Small intestine (tissue), 7 donors: ENCODE results near the gene SLC4A3. TPM values are rescaled to one million over a fixed set of nuclear protein-coding genes. Genes with fewer than 3 reads are reported as not detected.

ENCODE experiments used
- DNase-seq, 2 donors: peaks; one replicate each; pipeline versions ENCODE4 v3.0.0 to v3.0.0-alpha.2; 2013
- FAIRE-seq: peaks from 2 replicates; lab custom pipeline; 2012; peaks lifted over from hg19 to GRCh38; lab: Jason Lieb, UNC
- H3K27ac ChIP-seq, 3 donors: one replicate each; pipeline ENCODE4 v1.5.1; 2013; ENCODE audit warnings: low read length in 2 of 3, mild to moderate bottlenecking in 2 of 3, control low read depth in 1 of 3, inconsistent platforms in 1 of 3, low read depth in 1 of 3, moderate library complexity in 1 of 3
- H3K27me3 ChIP-seq, 3 donors: one replicate each; pipeline ENCODE4 v1.6.1; 2013; ENCODE audit warnings: low read length in 3 of 3, inconsistent platforms in 1 of 3; ENCODE audit not compliant: control insufficient read depth in 3 of 3, insufficient read depth in 3 of 3
- H3K36me3 ChIP-seq, 3 donors: one replicate each; pipeline ENCODE4 v1.6.1; 2013; ENCODE audit warnings: low read length in 3 of 3, inconsistent platforms in 1 of 3, low read depth in 1 of 3, mild to moderate bottlenecking in 1 of 3, moderate library complexity in 1 of 3; ENCODE audit not compliant: control insufficient read depth in 3 of 3, insufficient read depth in 2 of 3
- H3K4me1 ChIP-seq, 3 donors: one replicate each; pipeline ENCODE4 v1.6.1; 2013; ENCODE audit warnings: low read length in 2 of 3, inconsistent platforms in 1 of 3, low read depth in 1 of 3, mild to moderate bottlenecking in 1 of 3, moderate library complexity in 1 of 3; ENCODE audit not compliant: control insufficient read depth in 3 of 3, insufficient read depth in 2 of 3
- H3K4me3 ChIP-seq, 3 donors: one replicate each; pipeline ENCODE4 v1.5.1; 2013; ENCODE audit warnings: low read length in 3 of 3, control low read depth in 1 of 3, inconsistent platforms in 1 of 3, low read depth in 1 of 3, mild to moderate bottlenecking in 1 of 3, moderate library complexity in 1 of 3
- H3K9me3 ChIP-seq, 2 donors: one replicate each; pipeline ENCODE4 v1.6.1; 2013; ENCODE audit warnings: low read depth in 1 of 2, low read length in 1 of 2; ENCODE audit not compliant: control insufficient read depth in 2 of 2, insufficient read depth in 1 of 2
- WGBS, 3 donors: extraction: QIAGEN DNeasy Blood & Tissue Kit; methylation state at CpG; one replicate each; pipeline ENCODE4 v1.1.7; 2013; 5-methylcytosine and 5-hydroxymethylcytosine counted together
- polyA plus RNA-seq, 4 donors: library from polyadenylated mRNA; stranded (reverse) in 3 of 4; unstranded in 1 of 4; fragments of 200-250 nt in 3 of 4; fragments of 120-200 nt in 1 of 4; gene quantifications; one replicate each; pipeline versions ENCODE4 v1.2.1 to v1.2.3, GENCODE V29; 2013
- donor health status: healthy with polysubstance abuse.
- donor health status: control.
- donor health status: control.
- donor health status: Bipolar disorder and iron deficiency.
- donor health status: healthy.

The SLC4A3 gene
- polyA plus RNA-seq, 4 donors, result 1.0 to 2.2 (median 1.1) TPM; not detected in 1

- 81 to 89% (median 85%) methylated on average over 8 of the region's 8 CpGs for WGBS, 3 donors
- H3K4me1 ChIP-seq, result peaks cover 0 to 2% (median 0%) of the 10 kb centered on the region in 3 donors
- H3K36me3 ChIP-seq, result peaks cover 0 to 2% (median 0%) of the 10 kb centered on the region in 3 donors
- no peaks in the 10 kb centered on the region for H3K9me3 ChIP-seq
- H3K4me3 ChIP-seq, result no peak overlapping the region
- FAIRE-seq (no peak), DNase-seq (no peak)
- peaks cover 0 to 4% (median 0%) of the 10 kb centered on the region in 3 donors for H3K27me3 ChIP-seq
- no peak overlapping the region for H3K27ac ChIP-seq
These were observed 5.3 kb downstream of the SLC4A3 start for GRCh38 chr2:219632760-219633105.

DNA sequence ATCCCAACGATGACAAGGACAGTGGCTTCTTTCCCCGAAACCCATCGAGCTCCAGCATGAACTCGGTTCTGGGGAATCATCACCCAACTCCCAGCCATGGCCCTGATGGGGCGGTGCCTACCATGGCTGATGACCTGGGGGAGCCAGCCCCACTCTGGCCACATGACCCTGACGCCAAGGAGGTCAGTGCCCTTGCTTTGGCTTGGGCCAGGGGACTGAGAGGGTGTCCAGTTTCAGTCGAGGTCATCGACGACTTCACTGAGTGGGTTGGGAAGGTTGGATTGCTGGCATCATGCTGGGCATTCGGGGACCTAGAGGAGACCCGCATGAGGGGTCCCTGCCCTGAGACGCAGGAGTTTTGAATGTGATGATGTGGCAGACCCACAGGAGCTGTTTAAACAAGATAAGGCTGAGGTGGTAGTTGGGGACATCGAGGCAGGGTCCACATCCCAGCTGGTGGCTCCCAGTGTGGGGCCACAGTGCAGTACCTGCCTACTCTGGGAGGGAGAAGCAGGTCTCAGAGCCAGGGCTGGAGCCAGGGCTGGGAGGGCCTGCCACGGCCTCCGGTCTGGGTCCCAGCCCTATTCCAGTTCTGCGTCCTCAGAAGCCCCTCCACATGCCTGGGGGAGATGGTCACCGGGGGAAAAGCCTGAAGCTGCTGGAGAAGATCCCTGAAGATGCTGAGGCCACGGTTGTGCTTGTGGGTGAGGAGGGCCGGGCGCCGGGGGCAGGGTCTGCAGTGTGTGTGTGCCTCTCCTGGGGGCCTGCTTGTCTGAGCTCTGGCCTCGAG, 6.0 kb downstream of the SLC4A3 start:
- peaks cover 0 to 2% (median 0%) of the 10 kb centered on the region in 3 donors for H3K36me3 ChIP-seq
- no peaks in the 10 kb centered on the region for H3K4me1 ChIP-seq
- H3K9me3 ChIP-seq, result no peaks in the 10 kb centered on the region
- FAIRE-seq (no peak), DNase-seq (no peak)
- 84 to 86% (median 85%) methylated on average over 21 to 22 of the region's 22 CpGs for WGBS, 3 donors
- peaks cover 0 to 4% (median 0%) of the 10 kb centered on the region in 3 donors for H3K27me3 ChIP-seq
- H3K4me3 ChIP-seq, result no peak overlapping the region
- H3K27ac ChIP-seq, result no peak overlapping the region

DNA sequence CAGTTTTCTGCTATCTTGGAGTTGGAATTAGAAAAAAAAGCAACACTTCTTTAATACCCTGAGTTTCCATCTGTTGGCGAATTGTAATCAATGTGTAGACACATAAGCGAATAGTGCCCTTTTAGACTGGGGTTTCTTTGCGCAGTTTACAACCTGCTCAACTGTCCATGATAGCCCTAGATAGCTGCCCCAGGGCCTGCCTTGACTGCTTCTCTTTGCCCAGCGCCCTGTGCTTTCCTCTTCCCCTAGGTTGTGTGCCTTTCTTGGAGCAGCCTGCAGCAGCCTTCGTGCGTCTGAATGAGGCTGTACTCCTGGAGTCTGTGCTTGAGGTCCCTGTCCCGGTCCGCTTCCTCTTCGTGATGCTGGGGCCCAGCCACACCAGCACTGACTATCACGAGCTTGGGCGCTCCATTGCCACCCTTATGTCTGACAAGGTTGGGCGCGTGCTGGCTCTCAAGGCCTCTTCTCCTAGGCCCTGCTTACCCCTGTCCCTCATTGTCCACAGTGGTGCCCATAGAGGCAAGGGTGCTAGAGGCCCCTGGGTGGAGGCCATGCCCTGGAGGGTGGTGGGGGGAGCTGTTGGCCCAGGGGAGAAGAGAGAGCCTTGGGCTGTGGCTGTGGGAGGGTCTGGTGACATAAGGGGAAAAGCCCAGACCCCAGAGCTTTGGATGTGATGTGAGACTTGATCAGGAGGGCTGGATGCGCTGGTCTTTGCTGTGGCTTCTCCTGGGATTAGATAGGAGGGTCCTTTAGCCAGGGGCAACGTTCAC, 6.9 kb downstream of the SLC4A3 start:
- H3K27ac ChIP-seq, result no peak overlapping the region
- H3K4me1 ChIP-seq, result no peaks in the 10 kb centered on the region
- FAIRE-seq, result no peak
- H3K9me3 ChIP-seq, result no peaks in the 10 kb centered on the region
- H3K36me3 ChIP-seq, result peaks cover 0 to 2% (median 0%) of the 10 kb centered on the region in 3 donors
- H3K4me3 ChIP-seq, result no peak overlapping the region
- H3K27me3 ChIP-seq, result peaks cover 0 to under 1% (median 0%) of the 10 kb centered on the region in 3 donors
- no peak for DNase-seq
- WGBS, 3 donors, result 80 to 87% (median 84%) methylated on average over 15 of the region's 15 CpGs

GRCh38 chr2:219634951-219635751, 7.7 kb downstream of the SLC4A3 start:
- Histone ChIP-seq H3K27ac (no peak overlapping the region), H3K27me3 (no peaks in the 10 kb centered on the region), H3K4me3 (no peak overlapping the region), H3K9me3 (no peaks in the 10 kb centered on the region), H3K4me1 (no peaks in the 10 kb centered on the region), H3K36me3 (peaks cover 0 to 2% (median 0%) of the 10 kb centered on the region in 3 donors)
- DNase-seq (no peak), FAIRE-seq (no peak)
- WGBS, 3 donors, result 78 to 85% (median 80%) methylated on average over 21 to 22 of the region's 22 CpGs

- Histone ChIP-seq H3K27ac (no peak overlapping the region), H3K27me3 (no peaks in the 10 kb centered on the region), H3K36me3 (peaks cover 0 to 2% (median 0%) of the 10 kb centered on the region in 3 donors), H3K4me1 (no peaks in the 10 kb centered on the region), H3K4me3 (no peak overlapping the region), H3K9me3 (no peaks in the 10 kb centered on the region)
- 81 to 87% (median 83%) methylated on average over 22 to 24 of the region's 24 CpGs for WGBS, 3 donors
- DNase-seq (no peak), FAIRE-seq (no peak)
These were observed 8.9 kb downstream of the SLC4A3 start for GRCh38 chr2:219636144-219636915.

DNA sequence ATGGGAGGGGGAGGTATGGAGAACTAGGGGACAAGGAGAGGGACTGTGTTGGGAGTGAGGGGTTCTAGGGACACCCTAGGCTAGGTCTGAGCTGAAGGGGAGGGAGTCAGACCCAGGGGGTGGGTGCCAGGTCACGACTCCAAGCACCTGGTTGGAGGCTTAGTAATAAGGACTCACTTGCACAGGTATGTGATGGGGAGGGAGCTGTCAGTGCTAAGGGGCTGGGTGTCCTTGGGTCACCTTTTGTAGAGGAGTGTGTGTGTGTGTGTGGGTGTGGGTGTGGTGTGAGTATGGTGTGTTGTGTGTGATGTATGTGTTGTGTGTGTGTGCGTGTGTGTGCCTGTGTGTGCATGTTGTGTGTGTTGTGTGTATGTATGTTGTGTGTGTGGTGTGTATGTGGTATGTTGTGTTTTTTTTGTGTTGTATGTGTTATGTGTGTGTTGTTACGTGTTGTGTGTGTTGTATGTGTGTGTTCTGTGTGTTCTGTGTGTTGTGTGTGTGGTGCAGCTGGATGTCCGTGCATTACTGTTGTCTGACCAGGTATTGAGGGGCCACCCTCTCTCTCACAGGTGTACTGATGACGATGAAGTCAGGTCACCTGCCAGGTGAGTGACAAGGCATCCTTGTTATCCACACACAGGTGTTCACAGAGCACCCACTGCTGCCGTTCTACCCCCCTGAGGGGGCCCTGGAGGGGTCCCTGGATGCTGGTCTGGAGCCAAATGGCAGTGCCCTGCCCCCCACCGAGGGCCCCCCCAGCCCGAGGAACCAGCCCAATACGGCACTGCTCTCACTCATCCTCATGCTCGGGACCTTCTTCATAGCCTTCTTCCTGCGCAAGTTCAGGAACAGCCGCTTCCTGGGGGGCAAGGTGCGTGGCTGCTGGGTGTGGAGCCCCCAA, 9.8 kb downstream of the SLC4A3 start:
- Histone ChIP-seq H3K4me1 (no peaks in the 10 kb centered on the region), H3K27me3 (no peaks in the 10 kb centered on the region), H3K9me3 (no peaks in the 10 kb centered on the region), H3K36me3 (peaks cover 0 to 2% (median 0%) of the 10 kb centered on the region in 3 donors), H3K4me3 (no peak overlapping the region), H3K27ac (no peak overlapping the region)
- DNase-seq (no peak), FAIRE-seq (no peak)
- WGBS, 3 donors, result 44 to 70% (median 50%) methylated on average over 13 of the region's 13 CpGs

DNA sequence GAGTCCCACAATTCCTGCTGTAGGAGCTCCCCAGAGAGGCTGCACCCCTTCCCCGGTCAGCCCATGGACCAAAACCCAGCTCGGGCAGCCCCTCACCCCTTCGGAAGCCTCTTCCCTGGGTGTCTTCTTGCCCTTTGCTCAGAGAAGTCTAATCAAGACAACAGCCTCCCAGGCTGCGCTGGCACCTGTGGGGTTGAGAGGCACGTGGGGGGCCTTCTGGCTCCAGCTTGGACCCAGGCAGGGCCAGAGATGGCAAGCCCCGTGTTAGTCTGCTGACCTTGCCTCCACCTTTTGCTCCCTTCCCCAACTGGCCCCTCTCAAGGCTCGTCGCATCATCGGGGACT, 10.4 kb downstream of the SLC4A3 start:
- DNase-seq, result no peak
- H3K27ac ChIP-seq, result no peak overlapping the region
- no peaks in the 10 kb centered on the region for H3K9me3 ChIP-seq
- 59 to 87% (median 70%) methylated on average over 9 of the region's 9 CpGs for WGBS, 3 donors
- FAIRE-seq, result no peak
- H3K4me1 ChIP-seq, result peaks cover 0 to 3% (median 0%) of the 10 kb centered on the region in 3 donors
- no peak overlapping the region for H3K4me3 ChIP-seq
- peaks cover 0 to 2% (median 0%) of the 10 kb centered on the region in 3 donors for H3K36me3 ChIP-seq
- no peaks in the 10 kb centered on the region for H3K27me3 ChIP-seq
